ENCODE results near the gene STARD13.

Gene STARD13

GRCh38 chr13:33276570-33276969, 9.0 kb downstream of the STARD13 start:
- DNase-seq (ENCODE audit: low read depth in 2 of 2) = no peak

GRCh38 chr13:33275916-33276315, 9.6 kb downstream of the STARD13 start:
- no peak for DNase-seq (ENCODE audit: low read depth in 2 of 2)

GRCh38 chr13:33274264-33274663, 11.3 kb downstream of the STARD13 start:
- DNase-seq (ENCODE audit: low read depth in 2 of 2) = no peak

GRCh38 chr13:33272531-33273124, 12.9 kb downstream of the STARD13 start:
- DNase-seq (ENCODE audit: low read depth in 2 of 2) = no peak

- no peak for DNase-seq (ENCODE audit: low read depth in 2 of 2)
Observed at GRCh38 chr13:33271759-33272158, 13.8 kb downstream of the STARD13 start.

GRCh38 chr13:33270895-33271538, 14.5 kb downstream of the STARD13 start:
- no peak for DNase-seq (ENCODE audit: low read depth in 2 of 2)

- DNase-seq (ENCODE audit: low read depth in 2 of 2) = no peak
Observed at GRCh38 chr13:33265607-33266006, 19.9 kb downstream of the STARD13 start.

- no peak for DNase-seq (ENCODE audit: low read depth in 2 of 2)
Observed at GRCh38 chr13:33265133-33265532, 20.4 kb downstream of the STARD13 start.

- DNase-seq (ENCODE audit: low read depth in 2 of 2) = no peak
Observed at GRCh38 chr13:33264620-33264978, 21.0 kb downstream of the STARD13 start.

GRCh38 chr13:33263976-33264619, 21.5 kb downstream of the STARD13 start:
- no peak for DNase-seq (ENCODE audit: low read depth in 2 of 2)

- no peak for DNase-seq (ENCODE audit: low read depth in 2 of 2)
Observed at GRCh38 chr13:33263484-33263883, 22.1 kb downstream of the STARD13 start.

- DNase-seq (ENCODE audit: low read depth in 2 of 2) = no peak
Observed at GRCh38 chr13:33262997-33263396, 22.6 kb downstream of the STARD13 start.

GRCh38 chr13:33262594-33262993, 23.0 kb downstream of the STARD13 start:
- DNase-seq (ENCODE audit: low read depth in 2 of 2) = no peak

GRCh38 chr13:33262062-33262487, 23.5 kb downstream of the STARD13 start:
- DNase-seq (ENCODE audit: low read depth in 2 of 2) = no peak

- DNase-seq (ENCODE audit: low read depth in 2 of 2) = no peak
Observed at GRCh38 chr13:33261387-33262061, 24.0 kb downstream of the STARD13 start.

- no peak for DNase-seq (ENCODE audit: low read depth in 2 of 2)
Observed at GRCh38 chr13:33260168-33261098, 25.1 kb downstream of the STARD13 start.

- DNase-seq (ENCODE audit: low read depth in 2 of 2) = no peak
Observed at GRCh38 chr13:33259296-33259695, 26.3 kb downstream of the STARD13 start.

- no peak for DNase-seq (ENCODE audit: low read depth in 2 of 2)
Observed at GRCh38 chr13:33258808-33259193, 26.8 kb downstream of the STARD13 start.

- no peak for DNase-seq (ENCODE audit: low read depth in 2 of 2)
Observed at GRCh38 chr13:33257841-33258807, 27.4 kb downstream of the STARD13 start.

- no peak for DNase-seq (ENCODE audit: low read depth in 2 of 2)
Observed at GRCh38 chr13:33256148-33256840, 29.3 kb downstream of the STARD13 start.
